HG03280 (cell line): ENCODE results near the gene C20orf204.
A peak's percentile ranks its signal among the peaks of the same experiment; 100 is the strongest.

Source experiments
- ATAC-seq: cut with Tn5 transposase; IDR thresholded peaks from one replicate; pipeline ENCODE4 v1.9.1; 2021; ENCODE audit warnings: mild to moderate bottlenecking, moderate library complexity; ENCODE audit not compliant: unreplicated experiment

Gene C20orf204

GRCh38 chr20:64055396-64055892 is 19.5 kb downstream of the C20orf204 start:
- ATAC-seq = no peak

- no peak for ATAC-seq
Measured at GRCh38 chr20:64055893-64056638, 20.1 kb downstream of the C20orf204 start.

- no peak for ATAC-seq
Measured at GRCh38 chr20:64056639-64056888, 20.6 kb downstream of the C20orf204 start.

- no peak for ATAC-seq
Measured at GRCh38 chr20:64056889-64057627, 21.1 kb downstream of the C20orf204 start.

- no peak for ATAC-seq
Measured at GRCh38 chr20:64057628-64058498, 21.9 kb downstream of the C20orf204 start.

GRCh38 chr20:64058536-64058935 is 22.6 kb downstream of the C20orf204 start:
- no peak for ATAC-seq

- ATAC-seq = no peak
Measured at GRCh38 chr20:64062276-64062595, 26.3 kb downstream of the C20orf204 start.

- ATAC-seq = peak; percentile 73
Measured at GRCh38 chr20:64062596-64063388, 26.8 kb downstream of the C20orf204 start, which contains the start of gene TCEA2. Gene TCEA2, plus strand, starts transcription at chr20:64063198. Its CDS starts 115 bp downstream, at chr20:64063313.

GRCh38 chr20:64063389-64064144 is 27.6 kb downstream of the C20orf204 start:
- ATAC-seq = no peak

GRCh38 chr20:64064145-64064698 is 28.2 kb downstream of the C20orf204 start:
- no peak for ATAC-seq

GRCh38 chr20:64065062-64065973 is 29.3 kb downstream of the C20orf204 start:
- no peak for ATAC-seq

- no peak for ATAC-seq
Measured at GRCh38 chr20:64065974-64066343, 30.0 kb downstream of the C20orf204 start.

GRCh38 chr20:64067005-64067632 is 31.1 kb downstream of the C20orf204 start:
- ATAC-seq = no peak

GRCh38 chr20:64067733-64068307 is 31.8 kb downstream of the C20orf204 start:
- ATAC-seq = no peak

- ATAC-seq = no peak
Measured at GRCh38 chr20:64068386-64069208, 32.6 kb downstream of the C20orf204 start.

- ATAC-seq = no peak
Measured at GRCh38 chr20:64069209-64069613, 33.2 kb downstream of the C20orf204 start.
